ENCODE measurements around the gene NDUFAF3.

DNA sequence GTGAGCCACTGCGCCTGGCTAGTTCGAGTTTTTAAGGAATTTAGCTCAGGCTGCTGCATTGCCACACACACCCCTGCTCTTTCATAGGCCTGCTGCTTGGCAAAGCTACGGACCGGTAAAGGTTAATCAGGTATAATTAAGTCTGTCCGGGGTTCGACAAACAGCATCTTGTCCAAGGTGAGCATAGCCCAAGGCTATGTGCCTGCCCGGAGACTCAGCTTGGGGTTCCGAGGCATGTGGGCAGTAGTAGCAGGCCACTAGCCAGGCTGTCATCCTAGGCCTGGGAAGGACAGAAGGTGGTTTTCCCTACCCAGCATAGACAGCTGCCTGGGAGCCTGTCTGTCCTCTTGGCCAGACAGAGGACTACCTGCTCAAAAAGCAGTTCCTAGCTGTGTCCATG is 25.3 kb upstream of the NDUFAF3 start:
- TF ChIP-seq, protein P1, sequence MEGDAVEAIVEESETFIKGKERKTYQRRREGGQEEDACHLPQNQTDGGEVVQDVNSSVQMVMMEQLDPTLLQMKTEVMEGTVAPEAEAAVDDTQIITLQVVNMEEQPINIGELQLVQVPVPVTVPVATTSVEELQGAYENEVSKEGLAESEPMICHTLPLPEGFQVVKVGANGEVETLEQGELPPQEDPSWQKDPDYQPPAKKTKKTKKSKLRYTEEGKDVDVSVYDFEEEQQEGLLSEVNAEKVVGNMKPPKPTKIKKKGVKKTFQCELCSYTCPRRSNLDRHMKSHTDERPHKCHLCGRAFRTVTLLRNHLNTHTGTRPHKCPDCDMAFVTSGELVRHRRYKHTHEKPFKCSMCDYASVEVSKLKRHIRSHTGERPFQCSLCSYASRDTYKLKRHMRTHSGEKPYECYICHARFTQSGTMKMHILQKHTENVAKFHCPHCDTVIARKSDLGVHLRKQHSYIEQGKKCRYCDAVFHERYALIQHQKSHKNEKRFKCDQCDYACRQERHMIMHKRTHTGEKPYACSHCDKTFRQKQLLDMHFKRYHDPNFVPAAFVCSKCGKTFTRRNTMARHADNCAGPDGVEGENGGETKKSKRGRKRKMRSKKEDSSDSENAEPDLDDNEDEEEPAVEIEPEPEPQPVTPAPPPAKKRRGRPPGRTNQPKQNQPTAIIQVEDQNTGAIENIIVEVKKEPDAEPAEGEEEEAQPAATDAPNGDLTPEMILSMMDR (IDR thresholded peaks at IDR 0.05), result no peak
- no peak for TF ChIP-seq POLR2A (IDR thresholded peaks at IDR 0.05)

All from vagina (tissue), 2 donors.